NOMO-1 treated with dmso at 0.1 percent for 144 hours (cell line): Measurements from ENCODE around the gene ATG16L2.

Source experiments
- DNase-seq: peaks from one replicate; lab custom pipeline; 2025; ENCODE audit not compliant: unreplicated experiment; lab: John Stamatoyannopoulos, UW

ATG16L2 gene

GRCh38 chr11:72875736-72876135, 61.5 kb downstream of the ATG16L2 start:
- no peak for DNase-seq

- DNase-seq = no peak
Measured at GRCh38 chr11:72876147-72876546, 61.9 kb downstream of the ATG16L2 start.
